BE2C (cell line): Measurements from ENCODE around the gene PAF1.
"Not testable (repeated sequence)": the region's sequence is repeated elsewhere in the genome, so short reads cannot be mapped to it uniquely, and the experiment has no call there.

Experiments
- DNase-seq: peaks from one replicate; pipeline ENCODE4 v3.0.0-alpha.2; 2020
- H3K27me3 ChIP-seq: fragments of 250-450 bp; sonication (Bioruptor Pico); 2 replicates; pipeline ENCODE4 v1.5.1; 2020; ENCODE audit warnings: mild to moderate bottlenecking
- H3K36me3 ChIP-seq: fragments of 250-450 bp; sonication (Bioruptor Pico); 2 replicates; pipeline ENCODE4 v1.5.1; 2020; ENCODE audit warnings: mild to moderate bottlenecking
- H3K4me1 ChIP-seq: fragments of 250-450 bp; sonication (Bioruptor Pico); 2 replicates; pipeline ENCODE4 v1.5.1; 2020
- H3K4me3 ChIP-seq: 2 replicates; pipeline ENCODE4 v1.5.1; 2011; ENCODE audit warnings: low read depth, low read length
- H3K9me3 ChIP-seq: fragments of 250-450 bp; sonication (Bioruptor Pico); 2 replicates; pipeline ENCODE4 v1.5.1; 2020
- CTCF ChIP-seq: IDR thresholded peaks from 2 replicates; pipeline ENCODE4 v1.5.1; 2012; ENCODE audit warnings: mild to moderate bottlenecking, low read depth, low read length

PAF1 gene

GRCh38 chr19:39380521-39381502, 10.1 kb downstream of the PAF1 start:
- no peak overlapping the region for H3K4me3 ChIP-seq
- H3K36me3 ChIP-seq, result peaks cover 49% of the 10 kb centered on the region
- no peak for TF ChIP-seq CTCF
- no peak for DNase-seq
- H3K4me1 ChIP-seq, result no peaks in the 10 kb centered on the region
- H3K9me3 ChIP-seq, result no peaks in the 10 kb centered on the region
- no peaks in the 10 kb centered on the region for H3K27me3 ChIP-seq

- Histone ChIP-seq H3K9me3 (no peaks in the 10 kb centered on the region), H3K36me3 (peaks cover 56% of the 10 kb centered on the region), H3K4me3 (no peak overlapping the region), H3K4me1 (no peaks in the 10 kb centered on the region), H3K27me3 (no peaks in the 10 kb centered on the region)
- TF ChIP-seq CTCF, result no peak
- no peak for DNase-seq
Observed at GRCh38 chr19:39379865-39380396, 11.0 kb downstream of the PAF1 start.

GRCh38 chr19:39379366-39379765, 11.5 kb downstream of the PAF1 start:
- H3K9me3 ChIP-seq, H3K4me1 ChIP-seq, H3K27me3 ChIP-seq, H3K4me3 ChIP-seq, DNase-seq: not testable (repeated sequence)
- H3K36me3 ChIP-seq, result peaks cover 57% of the 10 kb centered on the region

GRCh38 chr19:39377373-39378362, 13.2 kb downstream of the PAF1 start:
- no peaks in the 10 kb centered on the region for H3K9me3 ChIP-seq
- no peaks in the 10 kb centered on the region for H3K4me1 ChIP-seq
- H3K27me3 ChIP-seq, result no peaks in the 10 kb centered on the region
- no peak for DNase-seq
- no peak overlapping the region for H3K4me3 ChIP-seq
- peaks cover 59% of the 10 kb centered on the region for H3K36me3 ChIP-seq
- TF ChIP-seq CTCF, result no peak

- H3K27me3 ChIP-seq, result no peaks in the 10 kb centered on the region
- no peaks in the 10 kb centered on the region for H3K4me1 ChIP-seq
- no peak for DNase-seq
- H3K4me3 ChIP-seq, result no peak overlapping the region
- H3K36me3 ChIP-seq, result peaks cover 64% of the 10 kb centered on the region
- H3K9me3 ChIP-seq, result no peaks in the 10 kb centered on the region
- TF ChIP-seq CTCF, result no peak
Observed at GRCh38 chr19:39375929-39376328, 15.0 kb downstream of the PAF1 start.

GRCh38 chr19:39372941-39373340, 18.0 kb downstream of the PAF1 start:
- TF ChIP-seq CTCF, result no peak
- Histone ChIP-seq H3K27me3 (no peaks in the 10 kb centered on the region), H3K36me3 (peaks cover 70% of the 10 kb centered on the region), H3K9me3 (no peaks in the 10 kb centered on the region), H3K4me1 (no peaks in the 10 kb centered on the region), H3K4me3 (no peak overlapping the region)
- DNase-seq, result no peak
